GM21528 (cell line): ENCODE measurements around the gene LTB.
A peak's percentile ranks its signal among the peaks of the same experiment; 100 is the strongest.

Source experiments
- ATAC-seq: cut with Tn5 transposase; IDR thresholded peaks from one replicate; pipeline ENCODE4 v1.9.1; 2021; ENCODE audit warnings: mild to moderate bottlenecking, moderate library complexity; ENCODE audit not compliant: unreplicated experiment, low FRiP score

LTB gene, protein sequence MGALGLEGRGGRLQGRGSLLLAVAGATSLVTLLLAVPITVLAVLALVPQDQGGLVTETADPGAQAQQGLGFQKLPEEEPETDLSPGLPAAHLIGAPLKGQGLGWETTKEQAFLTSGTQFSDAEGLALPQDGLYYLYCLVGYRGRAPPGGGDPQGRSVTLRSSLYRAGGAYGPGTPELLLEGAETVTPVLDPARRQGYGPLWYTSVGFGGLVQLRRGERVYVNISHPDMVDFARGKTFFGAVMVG

DNA sequence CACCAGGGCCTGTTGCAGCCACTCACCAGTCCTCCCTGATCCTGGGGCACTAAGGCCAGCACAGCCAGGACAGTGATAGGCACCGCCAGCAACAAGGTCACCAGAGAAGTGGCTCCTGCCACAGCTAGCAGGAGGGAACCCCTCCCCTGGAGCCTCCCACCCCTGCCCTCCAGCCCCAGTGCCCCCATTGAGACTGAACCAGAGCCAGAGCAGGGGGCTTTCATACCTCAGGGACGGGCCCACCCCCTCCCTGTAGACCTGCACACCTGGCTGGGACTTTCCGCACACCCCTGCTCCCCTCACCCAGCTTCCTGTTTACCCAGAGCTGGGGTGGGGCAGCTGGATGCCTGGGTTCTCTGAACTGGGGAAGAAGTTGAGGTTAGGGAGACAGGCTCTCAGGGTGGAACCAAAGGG is at the start of gene LTB:
Gene LTB (minus strand): TSS at position 195 of the 414 bp plus-strand sequence. CDS start 7 bp downstream, at position 188.
- ATAC-seq = no peak

GRCh38 chr6:31631681-31632278 is 49.6 kb upstream of the LTB start:
- no peak for ATAC-seq

- ATAC-seq = no peak
Observed at GRCh38 chr6:31631209-31631608, 49.0 kb upstream of the LTB start.

DNA sequence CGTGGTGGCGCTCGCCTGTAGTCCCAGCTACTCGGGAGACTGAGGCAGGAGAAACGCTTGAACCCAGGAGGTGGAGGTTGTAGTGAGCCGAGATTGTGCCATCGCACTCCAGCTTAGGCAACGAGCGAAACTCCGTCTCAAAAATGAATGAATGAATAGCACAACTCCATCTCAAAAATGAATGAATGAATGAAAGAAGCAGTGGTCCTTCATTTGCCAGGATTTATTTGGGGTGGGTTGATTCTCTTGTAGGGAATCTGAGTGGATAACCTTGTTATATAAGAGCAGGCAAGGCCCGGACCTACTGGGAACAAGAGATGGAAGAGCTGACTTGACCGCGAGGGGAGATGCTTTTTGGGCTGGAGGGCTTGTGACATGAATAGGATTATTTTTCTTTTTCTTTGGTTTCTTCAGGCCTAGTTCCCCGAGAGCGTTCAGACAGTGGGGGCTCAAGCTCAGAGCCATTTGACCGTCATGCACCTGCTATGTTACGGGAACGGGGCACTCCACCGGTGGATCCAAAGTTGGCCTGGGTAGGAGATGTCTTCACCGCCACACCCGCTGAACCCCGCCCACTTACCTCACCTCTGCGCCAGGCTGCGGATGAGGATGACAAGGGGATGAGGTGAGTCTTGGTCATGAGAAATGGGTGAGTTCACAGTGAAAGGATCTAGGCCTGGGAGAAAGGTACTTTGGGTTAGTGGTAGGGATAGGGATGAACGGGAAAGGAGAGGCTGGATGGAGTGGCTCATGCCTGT is 48.1 kb upstream of the LTB start:
- no peak for ATAC-seq

DNA sequence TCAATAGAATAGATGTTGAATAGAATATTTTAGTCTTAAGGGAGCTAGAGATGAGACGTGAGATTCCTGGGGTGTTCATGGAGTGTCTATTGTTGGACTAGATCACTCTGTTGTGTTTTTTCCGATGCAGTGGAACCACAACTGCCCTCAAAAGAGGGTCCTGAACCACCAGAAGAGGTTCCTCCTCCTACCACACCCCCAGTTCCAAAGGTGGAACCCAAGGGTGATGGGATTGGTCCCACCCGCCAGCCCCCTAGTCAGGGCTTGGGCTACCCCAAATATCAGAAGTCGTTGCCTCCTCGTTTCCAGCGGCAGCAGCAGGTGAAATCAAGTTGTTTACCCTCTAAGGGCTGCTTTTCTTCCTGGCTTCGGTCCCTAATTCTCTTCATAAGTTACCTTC is 46.8 kb upstream of the LTB start:
- ATAC-seq = no peak

DNA sequence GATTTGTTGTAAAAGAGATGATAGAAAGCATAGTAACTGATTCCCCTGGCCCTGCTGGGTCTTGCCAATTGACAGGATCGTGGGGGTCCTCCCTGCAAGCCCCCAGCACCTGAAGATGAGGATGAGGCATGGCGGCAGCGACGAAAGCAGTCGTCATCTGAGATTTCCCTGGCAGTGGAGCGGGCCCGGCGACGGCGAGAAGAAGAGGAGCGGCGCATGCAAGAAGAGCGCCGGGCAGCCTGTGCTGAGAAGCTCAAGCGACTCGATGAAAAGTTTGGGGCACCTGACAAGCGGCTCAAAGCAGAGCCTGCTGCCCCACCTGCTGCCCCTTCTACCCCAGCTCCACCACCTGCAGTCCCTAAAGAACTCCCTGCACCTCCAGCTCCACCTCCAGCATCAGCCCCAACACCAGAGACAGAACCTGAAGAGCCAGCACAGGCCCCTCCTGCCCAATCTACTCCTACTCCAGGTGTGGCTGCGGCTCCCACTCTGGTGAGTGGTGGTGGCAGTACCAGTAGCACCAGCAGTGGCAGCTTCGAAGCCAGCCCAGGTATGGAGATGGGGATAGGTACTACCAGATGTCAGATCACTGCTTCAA is 45.6 kb upstream of the LTB start:
- ATAC-seq = no peak

GRCh38 chr6:31626952-31627351 is 44.7 kb upstream of the LTB start:
- ATAC-seq = no peak

DNA sequence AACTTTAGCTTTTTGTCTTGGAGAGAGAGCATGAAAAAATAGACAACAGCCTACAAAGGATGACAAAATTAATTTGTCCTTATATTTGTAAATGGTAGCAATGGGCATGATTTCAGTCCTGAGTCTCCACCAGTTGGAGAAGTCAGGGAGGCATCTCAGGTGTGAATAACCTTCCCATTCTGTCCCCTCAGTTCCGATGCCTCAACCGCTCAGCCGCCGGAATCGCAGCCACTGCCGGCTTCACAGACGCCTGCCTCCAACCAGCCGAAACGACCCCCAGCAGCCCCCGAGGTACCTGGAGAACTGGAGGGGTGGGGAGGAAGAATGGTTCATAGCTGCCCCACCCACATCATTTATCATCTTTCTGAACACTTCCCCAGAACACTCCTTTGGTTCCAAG is 41.8 kb upstream of the LTB start:
- no peak for ATAC-seq

GRCh38 chr6:31622684-31623091 is 40.5 kb upstream of the LTB start:
- ATAC-seq = no peak

GRCh38 chr6:31621991-31622390 is 39.8 kb upstream of the LTB start:
- ATAC-seq = no peak

DNA sequence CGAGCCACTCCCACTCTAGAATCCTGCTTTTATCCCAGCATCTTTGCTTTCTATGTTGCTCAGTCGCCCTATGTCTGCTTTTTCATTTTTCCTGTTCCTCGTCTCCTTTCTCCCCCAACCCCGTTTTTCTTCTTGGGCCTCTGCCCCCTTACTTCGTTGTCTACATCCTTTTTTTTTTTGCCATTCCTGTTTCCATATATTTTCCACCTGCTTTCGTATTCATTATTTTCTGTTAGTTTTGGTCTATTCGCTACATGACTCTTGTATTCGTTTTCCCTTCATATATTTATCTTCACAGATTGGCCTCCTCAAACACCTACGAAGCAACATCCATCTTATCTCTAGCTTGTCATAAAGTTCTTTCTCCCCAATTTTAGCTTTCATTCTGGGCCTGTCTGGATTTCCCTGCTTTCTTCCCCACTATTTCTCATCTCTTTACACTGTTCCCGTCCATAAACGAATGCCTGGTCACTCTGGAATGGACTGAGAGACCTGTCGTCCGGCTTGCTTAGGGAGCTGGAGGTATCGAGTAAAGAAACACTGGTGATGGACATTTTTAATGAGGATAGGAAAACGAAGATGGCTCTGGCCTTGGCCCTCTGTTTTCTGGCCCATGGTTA is 39.2 kb upstream of the LTB start:
- no peak for ATAC-seq

- ATAC-seq = no peak
Observed at GRCh38 chr6:31620586-31621319, 38.5 kb upstream of the LTB start, which contains the start of gene PRRC2A. TSS of gene PRRC2A (plus strand) at chr6:31620715. CDS start at chr6:31622790, 2,075 bp downstream.

DNA sequence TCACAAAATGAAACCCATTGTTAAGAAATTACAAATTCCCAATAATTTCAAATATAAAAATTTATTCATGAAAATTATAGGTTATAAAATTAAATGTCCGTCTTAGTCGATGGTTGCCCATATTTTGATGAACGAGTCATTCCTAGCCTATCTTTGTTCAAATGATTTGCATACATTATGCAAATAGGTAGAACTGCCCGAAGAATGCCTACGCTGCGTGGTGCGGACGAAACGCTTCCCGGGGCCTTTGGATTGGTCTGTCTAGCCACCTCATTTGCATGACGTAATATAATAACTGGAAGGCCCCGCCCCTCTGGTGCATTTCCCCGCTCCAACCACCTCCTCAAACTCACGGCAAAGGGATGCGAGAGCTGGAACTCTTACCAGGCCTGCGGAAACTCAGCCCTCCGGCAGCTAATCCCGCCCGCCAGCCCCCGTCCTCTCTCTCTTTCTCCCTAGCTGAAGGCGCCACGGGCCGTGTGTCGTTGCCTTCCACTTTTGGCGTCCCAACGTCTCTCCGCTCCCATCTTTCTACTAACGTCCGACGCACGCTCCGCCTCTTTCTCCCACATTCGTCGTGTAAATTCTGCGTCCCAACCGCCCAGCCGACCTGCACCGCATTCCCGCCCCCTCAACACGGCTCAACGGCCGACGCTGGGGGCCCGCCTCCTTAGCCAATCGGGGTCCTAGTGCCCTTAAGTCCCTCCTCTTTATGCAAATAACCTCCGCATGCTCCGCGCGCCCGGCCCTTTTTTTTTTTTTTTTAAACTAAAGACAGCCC is 37.8 kb upstream of the LTB start:
- peak; percentile 80 for ATAC-seq

GRCh38 chr6:31617010-31617409 is 34.8 kb upstream of the LTB start:
- ATAC-seq = no peak

DNA sequence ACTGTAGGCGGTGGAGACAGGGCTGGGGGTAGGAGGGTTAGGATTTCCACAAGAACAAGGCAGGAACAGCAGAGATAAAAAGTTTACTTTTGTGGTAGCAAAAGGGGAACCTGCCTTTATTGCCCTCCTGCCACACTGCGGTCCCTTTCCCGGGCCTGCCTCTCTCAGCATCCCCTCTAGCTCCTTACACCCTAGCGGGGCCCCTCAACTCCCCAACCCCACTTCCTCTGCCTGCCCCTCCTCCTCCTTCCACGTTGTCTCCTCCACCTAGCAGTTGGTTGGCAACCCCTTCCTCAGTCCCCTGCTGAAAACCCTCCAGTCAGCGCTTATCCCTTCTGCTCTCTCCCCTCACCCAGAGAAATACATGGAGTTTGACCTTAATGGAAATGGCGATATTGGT is 33.5 kb upstream of the LTB start:
- ATAC-seq = no peak

- no peak for ATAC-seq
Observed at GRCh38 chr6:31614684-31615578, 32.7 kb upstream of the LTB start, which contains the start of gene AIF1. TSS of gene AIF1 (plus strand) at chr6:31615234. CDS start at chr6:31615330, 96 bp downstream.

DNA sequence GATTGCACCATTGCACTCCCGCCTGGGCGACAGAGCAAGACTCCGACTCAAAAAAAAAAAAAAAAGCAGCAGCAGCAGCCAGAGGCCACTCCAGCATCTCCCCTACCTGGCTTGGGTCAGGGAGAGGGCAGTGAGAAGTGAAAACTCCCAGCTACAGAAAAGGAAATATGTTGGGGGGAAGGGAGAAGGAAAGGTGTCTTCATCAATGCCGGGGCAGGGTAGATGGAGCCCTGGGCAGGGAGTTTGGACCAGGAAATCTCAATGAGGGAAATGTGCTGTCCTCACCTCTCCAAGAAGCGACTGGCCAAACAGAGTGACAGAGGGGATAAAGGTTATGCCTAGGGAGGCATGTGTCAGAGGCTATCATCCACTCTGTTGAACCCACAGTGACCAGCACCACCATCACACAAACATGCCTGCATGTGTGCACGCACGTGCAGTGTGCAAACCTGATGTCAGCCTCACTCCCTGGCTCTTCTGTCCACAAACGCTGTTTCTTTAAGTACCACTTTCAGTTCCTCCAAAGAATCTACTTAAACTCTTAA is 31.9 kb upstream of the LTB start:
- ATAC-seq = no peak

DNA sequence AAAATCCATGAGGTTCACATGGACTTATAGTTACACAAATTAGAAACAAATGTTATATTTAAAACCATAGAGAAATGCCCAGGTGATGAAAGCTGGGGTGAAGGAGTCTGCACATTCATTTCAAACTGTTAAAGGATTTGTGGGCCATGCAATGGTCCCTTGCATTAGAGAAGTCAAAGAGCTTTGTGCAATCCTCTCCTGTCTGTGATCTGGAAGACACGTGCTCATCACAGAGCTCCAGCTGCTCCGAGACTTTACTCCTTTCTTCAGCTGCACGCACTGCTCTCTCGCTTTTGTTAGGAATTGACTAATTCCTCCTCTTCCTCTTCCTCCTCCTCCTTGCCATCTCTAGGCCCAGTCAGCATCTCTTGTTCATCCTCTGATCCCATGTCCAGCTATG is 28.7 kb upstream of the LTB start:
- ATAC-seq = no peak
